ENCODE data around the gene FRS3. TPM values are rescaled to one million over a fixed set of nuclear protein-coding genes. Genes with fewer than 3 reads are reported as not detected.

Gene FRS3
- total and polyA plus RNA-seq, 2 of the 8 experiments (the other 6 are each of a cell fraction or from before 2014, with no cell fraction given), result 3.4 to 4.4 TPM

- H3K79me1 ChIP-seq (ENCODE audit: low read depth, low read length), result no peaks in the 10 kb centered on the region
- no peaks in the 10 kb centered on the region for H3K36me3 ChIP-seq (ENCODE audit: control insufficient read depth in 2 of 4, insufficient read depth in 4 of 4, low read length in 3 of 4)
- no peak overlapping the region for H2BK15ac ChIP-seq (ENCODE audit: low read length)
- ChIA-PET POLR2A (ENCODE audit: partially characterized antibody) (no interaction called here), CTCF (ENCODE audit: partially characterized antibody) (interaction anchor here (1.1 to 4.6 kb wide), 8 partner anchors 9 to 58 kb away, joined by 3 to 21 read pairs (median 4); no protein-coding TSS in a partner anchor)
- no peak overlapping the region for H3K4me2 ChIP-seq (ENCODE audit: insufficient read depth in 1 of 2, low read depth in 2 of 2, low read length in 2 of 2)
- no peaks in the 10 kb centered on the region for H3K23me2 ChIP-seq (ENCODE audit: low read depth, low read length)
- DNase-seq (ENCODE audit: low read depth in 1 of 2, low spot score in 2 of 2) (no peak), FAIRE-seq (no peak)
- H3K4me1 ChIP-seq (replicated peaks in 1 of 4; ENCODE audit: control insufficient read depth in 3 of 4, insufficient read depth in 4 of 4, low read length in 3 of 4), result no peaks in the 10 kb centered on the region; a peak in 1 of 7 replicates
- H2BK120ac ChIP-seq (replicated peaks; ENCODE audit: low read depth, low read length), result no peak overlapping the region
- H3K9ac ChIP-seq (replicated peaks in 1 of 4; ENCODE audit: extremely low read depth in 1 of 4, low read depth in 3 of 4, low read length in 3 of 4), result no peak overlapping the region
- H3K4ac ChIP-seq (replicated peaks; ENCODE audit: insufficient read length, low read depth, low read length), result no peak overlapping the region
- H3K18ac ChIP-seq (ENCODE audit: extremely low read depth, low read length), result no peak overlapping the region
- no peaks in the 10 kb centered on the region for H3K79me2 ChIP-seq (ENCODE audit: control insufficient read depth in 1 of 2, insufficient read depth in 2 of 2, low read length in 2 of 2)
- no peak overlapping the region for H4K5ac ChIP-seq (ENCODE audit: insufficient read length, low read depth, low read length)
- WGBS, 2 experiments (ENCODE audit: extremely low coverage in 1 of 2, insufficient coverage in 1 of 2, insufficient read length in 1 of 2, insufficient replicate concordance in 2 of 2, low coverage in 1 of 2, low lambda C conversion rate in 2 of 2, missing lambda C conversion rate in 1 of 2), result 89% methylated on average over 20 of the region's 20 CpGs; no CpG with 5 or more reads in 1 of the 2 experiments
- no peak overlapping the region for H2BK20ac ChIP-seq (ENCODE audit: low read length)
- no peaks in the 10 kb centered on the region for H3K9me3 ChIP-seq (ENCODE audit: insufficient read depth in 2 of 2, low read depth in 1 of 2, low read length in 1 of 2)
- H3K27ac ChIP-seq (ENCODE audit: low read depth, low read length), result no peak overlapping the region
- H2BK5ac ChIP-seq (ENCODE audit: low read depth, low read length), result no peak overlapping the region
- H3K56ac ChIP-seq (replicated peaks; ENCODE audit: insufficient read length, low read depth, low read length), result no peak overlapping the region
- H3K4me3 ChIP-seq (ENCODE audit: extremely low read depth in 1 of 4, insufficient read depth in 2 of 4, low read depth in 3 of 4, low read length in 4 of 4), result no peak overlapping the region
- H4K8ac ChIP-seq (ENCODE audit: extremely low read depth, insufficient read depth, low read length), result no peak overlapping the region
- no peak overlapping the region for H2AK5ac ChIP-seq (ENCODE audit: low read depth, low read length)
- no peak overlapping the region for H2BK12ac ChIP-seq (ENCODE audit: low read depth, low read length)
- H4K20me1 ChIP-seq (replicated peaks in 1 of 2; ENCODE audit: control insufficient read depth in 1 of 2, insufficient read depth in 2 of 2, low read length in 2 of 2), result no peaks in the 10 kb centered on the region
- no peak overlapping the region for H2AFZ ChIP-seq (ENCODE audit: low read length)
- H3K14ac ChIP-seq (ENCODE audit: insufficient read length), result no peak overlapping the region
- no peaks in the 10 kb centered on the region; a peak in 2 of 7 replicates for H3K27me3 ChIP-seq (replicated peaks in 1 of 4; ENCODE audit: control insufficient read depth in 3 of 4, extremely low read depth in 1 of 4, insufficient read depth in 3 of 4, low read length in 3 of 4)
- TF ChIP-seq BRCA1 (IDR thresholded peaks at IDR 0.05; ENCODE audit: low read depth, low read length), result no peak
- TF ChIP-seq RAD21 (IDR thresholded peaks at IDR 0.05 in 1 of 2, conservative IDR thresholded peaks at IDR 0.05 in 1 of 2; ENCODE audit: low read depth in 2 of 2, low read length in 2 of 2), result no peak
- TF ChIP-seq TAF7 (optimal IDR thresholded peaks at IDR 0.05; ENCODE audit: borderline replicate concordance, low read depth, low read length), result no peak
- no peak overlapping the region for H4K91ac ChIP-seq (replicated peaks; ENCODE audit: insufficient read length, low read length)
- no peak overlapping the region for H3K23ac ChIP-seq (ENCODE audit: insufficient read length)
Measured at GRCh38 chr6:41741625-41742490, 37.8 kb downstream of the FRS3 start.
